ENCODE results near the gene PLD1.

PLD1 gene

DNA sequence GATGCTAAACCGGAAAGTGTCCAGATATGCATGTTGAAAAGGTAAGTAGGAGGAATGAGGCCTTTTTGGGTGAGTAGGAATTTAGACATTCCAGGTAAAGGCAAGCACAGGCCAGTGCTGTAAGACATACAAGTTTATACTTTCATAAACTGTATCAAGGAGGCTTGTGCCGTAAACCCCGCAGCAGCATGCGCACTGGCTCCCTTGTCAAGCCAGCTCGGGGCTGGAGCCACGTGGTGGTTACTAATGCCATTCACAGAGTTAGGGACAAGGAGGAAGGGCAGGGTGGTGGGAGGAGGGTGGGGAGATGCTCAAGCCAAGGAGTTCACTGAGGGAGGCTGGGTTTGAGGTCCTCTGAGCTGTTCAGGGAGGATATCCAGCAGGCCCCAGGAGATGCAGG, 35.8 kb downstream of the PLD1 start:
- DNase-seq, result peak in 38 of 51 donors; percentile 6 to 83 (median 53)

DNA sequence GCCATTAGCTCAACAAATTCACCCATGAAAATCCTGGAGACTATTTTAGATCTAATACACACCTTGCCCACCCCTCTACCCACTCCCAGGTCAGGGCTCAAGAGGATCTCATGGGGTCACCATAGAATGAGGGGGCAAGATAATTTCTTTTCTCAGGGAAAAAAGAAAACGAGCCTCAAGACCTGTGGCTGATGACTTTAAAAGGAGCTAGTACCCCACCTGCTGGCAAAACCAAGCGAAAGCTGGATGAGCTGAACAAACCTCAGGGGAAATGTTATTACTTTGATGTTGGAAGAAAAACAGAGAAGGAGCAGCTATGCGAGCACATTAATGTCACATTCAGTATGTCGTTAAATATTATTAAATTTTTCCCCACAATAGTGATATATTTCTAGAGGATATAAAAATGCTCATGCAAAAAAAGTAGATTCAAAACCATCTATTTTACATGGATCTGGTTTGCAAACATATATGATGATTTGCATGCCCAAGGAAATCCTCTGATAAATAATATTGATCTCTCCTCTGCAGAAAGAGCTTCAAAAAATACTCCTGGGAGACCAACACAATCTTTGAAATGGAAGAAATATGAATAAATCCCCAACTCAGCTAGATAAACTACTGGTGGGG, 37.7 kb downstream of the PLD1 start:
- DNase-seq, result peak in 29 of 51 donors; percentile 7 to 76 (median 37)

DNA sequence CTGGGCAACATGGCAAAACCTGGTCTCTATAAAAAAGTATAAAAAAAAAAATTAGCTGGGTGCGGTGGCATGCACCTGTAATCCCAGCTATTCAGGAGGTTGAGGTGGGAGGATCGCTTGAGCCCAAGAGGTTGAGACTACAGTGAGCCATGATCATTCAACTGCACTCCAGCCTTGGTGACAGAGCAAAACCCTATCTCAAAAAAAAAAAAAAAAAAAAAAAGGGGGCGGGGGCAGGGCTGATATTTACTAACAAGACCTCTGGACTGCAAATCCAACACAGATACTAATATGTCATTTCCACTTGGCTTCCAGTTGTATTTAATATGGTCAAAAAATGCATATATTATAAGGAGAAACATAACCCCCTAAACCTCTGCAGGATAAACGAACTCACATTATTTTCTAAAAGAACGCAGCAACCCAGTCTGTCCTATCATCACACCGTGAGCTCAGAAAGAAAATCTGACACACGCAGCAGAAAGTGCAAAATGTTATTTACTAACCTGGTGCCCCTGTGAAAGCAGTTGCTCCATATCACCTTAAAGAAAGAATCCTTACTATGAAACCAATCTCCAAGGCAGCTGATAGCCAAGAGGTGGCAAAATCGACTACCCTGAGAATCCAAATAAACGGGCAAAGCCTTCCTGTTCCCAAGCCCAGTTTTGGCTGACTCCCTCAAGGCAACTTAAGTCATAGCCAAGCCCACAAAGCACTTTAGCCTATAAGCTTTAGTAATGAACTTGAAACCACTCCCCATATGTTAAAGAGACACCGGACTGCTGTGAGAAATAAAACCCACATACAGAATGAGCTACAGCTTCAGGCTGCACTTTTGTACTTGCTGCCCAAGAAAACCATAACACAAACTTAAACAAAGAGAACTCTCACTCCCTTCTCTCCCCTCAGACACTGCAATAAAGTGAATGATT, 39.3 kb downstream of the PLD1 start:
- DNase-seq, result peak in 2 of 51 donors; percentile 33 to 35

DNA sequence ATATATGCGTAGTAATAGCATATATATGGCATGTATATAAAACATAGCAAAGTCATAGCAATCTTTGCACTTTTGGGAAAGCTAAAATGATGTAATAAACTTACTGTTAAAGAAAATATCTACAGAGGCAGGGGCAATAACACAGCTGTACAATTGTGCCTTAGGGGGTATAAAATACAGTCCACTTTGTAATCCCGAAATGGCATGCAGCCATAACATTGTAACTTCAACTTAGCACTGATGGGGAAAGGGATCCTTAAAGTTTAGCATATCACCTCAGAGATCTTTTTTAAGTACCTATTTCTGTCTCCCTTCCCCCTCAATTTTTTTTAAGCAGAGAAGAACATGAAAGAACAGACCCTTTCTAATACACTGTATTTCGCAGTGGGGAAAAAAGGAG, 40.8 kb downstream of the PLD1 start:
- no peak for DNase-seq

DNA sequence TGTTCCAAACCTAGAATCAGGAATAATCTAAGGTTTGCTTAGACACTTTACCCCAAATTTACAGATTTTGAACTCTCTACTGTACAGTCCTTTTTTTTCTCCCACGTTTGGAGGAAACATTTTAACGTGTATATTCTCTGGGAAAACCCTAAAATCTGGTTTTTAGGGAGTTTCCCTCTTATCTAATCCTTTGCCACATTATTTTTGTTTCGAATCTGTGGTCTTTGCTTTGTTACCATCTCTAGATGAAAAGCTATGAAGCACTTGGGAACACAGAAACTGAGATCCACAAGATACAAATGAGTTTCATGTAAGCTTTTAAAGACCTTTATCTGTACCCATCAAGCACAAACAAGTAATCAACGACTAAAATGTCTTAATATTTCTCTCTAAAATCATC, 41.3 kb downstream of the PLD1 start:
- DNase-seq, result no peak

DNA sequence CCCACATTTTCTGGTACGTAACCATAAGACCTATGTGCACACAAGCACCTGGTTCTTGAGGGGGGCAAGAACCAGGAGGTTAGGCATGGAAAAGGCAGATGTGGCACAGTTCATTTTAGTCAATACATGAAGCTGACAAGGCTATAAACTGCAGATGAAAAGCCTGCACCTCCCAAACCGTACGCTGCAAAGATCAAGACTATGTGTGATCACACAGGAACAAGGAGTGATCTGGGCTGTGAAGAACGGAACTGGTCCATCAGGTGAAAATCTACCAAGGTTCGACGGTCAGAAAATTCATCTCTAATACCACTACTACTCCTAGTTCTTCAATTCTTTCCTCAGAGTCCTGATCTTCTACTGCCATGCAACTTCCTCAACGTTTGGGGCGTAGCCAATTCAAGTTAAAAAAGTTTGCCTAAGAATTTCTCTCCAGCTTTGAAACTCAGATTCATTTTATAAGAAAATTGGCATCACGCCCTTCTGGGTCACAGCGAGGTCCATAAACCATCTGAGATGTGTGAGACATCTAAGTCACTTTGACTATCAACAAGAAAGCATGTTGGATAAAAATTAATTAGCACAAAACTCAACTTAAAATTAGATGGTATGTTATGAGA, 41.9 kb downstream of the PLD1 start:
- no peak for DNase-seq

DNA sequence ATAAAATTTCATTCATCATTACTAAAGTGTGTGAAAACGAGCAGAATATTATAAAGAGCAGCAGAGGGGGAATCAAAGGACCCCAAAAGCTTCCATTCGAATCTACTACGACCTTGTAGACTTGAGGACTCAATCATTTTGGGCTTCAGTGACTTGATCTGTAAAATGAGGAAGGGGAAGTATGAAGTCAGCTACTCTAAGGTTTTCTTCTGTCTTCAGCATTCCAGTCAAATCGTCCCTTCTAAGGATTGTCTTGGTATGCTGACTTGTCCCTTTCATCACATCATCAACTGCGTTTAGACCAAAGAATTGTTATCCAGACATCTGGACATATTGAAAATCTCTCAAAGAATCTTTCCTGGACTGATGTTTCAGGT, 44.8 kb downstream of the PLD1 start:
- DNase-seq, result no peak

DNA sequence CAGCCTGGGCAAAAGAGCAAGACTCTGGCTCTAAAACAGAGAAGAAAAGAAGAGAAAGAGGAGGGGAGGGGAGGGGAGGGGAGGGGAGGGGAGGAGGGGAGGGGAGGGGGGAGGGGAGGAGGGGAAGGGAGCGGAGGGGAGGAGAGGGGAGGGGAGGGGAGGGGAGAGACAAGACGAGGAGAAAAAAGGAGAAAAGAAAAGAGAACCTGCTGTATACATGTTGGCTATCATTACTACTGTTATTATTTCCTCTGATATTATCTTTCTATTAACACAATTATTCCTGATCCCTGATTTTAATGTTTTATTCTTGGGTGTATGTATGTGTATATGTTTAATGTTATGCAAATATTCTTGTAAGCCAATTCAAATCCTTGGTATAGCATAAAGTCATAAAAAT, 46.9 kb downstream of the PLD1 start:
- DNase-seq, result no peak

DNA sequence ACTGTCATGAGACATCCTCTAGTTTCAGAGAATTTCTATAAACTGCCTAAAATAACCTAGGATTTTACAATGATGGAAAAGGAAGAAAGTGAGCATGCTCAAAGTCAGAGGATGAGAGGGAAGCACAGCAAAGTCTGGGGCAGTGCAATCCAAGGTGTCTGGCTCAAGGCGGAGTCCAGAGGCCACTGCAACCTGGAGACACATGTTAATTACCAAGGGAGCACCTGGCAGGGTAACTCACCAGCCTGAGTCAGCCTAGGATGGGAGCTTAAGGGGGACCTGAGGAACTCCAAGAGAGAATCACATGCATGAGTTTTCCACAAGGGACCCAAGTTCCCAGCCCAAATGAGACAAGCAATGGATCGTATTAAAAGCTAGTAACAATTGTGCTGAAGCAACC, 49.8 kb downstream of the PLD1 start:
- no peak for DNase-seq

DNA sequence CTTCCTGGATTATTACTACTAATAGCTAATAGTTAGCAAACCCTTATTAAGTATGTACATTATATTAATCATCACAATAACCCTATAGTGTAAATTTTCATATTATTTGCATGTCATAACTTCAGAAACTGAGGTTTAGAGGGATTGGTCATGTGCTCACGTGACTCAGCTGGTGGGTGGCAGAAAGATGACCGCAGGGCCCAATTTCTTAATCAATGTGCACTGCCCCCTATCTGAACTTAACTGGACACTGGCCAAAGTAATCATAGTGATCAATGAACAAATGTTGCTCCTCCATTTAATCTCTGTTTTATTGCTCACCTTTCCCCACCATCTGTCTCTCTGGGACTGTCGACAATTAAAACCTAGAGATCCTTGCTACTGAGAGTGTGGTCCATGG, 52.2 kb downstream of the PLD1 start:
- no peak for DNase-seq

DNA sequence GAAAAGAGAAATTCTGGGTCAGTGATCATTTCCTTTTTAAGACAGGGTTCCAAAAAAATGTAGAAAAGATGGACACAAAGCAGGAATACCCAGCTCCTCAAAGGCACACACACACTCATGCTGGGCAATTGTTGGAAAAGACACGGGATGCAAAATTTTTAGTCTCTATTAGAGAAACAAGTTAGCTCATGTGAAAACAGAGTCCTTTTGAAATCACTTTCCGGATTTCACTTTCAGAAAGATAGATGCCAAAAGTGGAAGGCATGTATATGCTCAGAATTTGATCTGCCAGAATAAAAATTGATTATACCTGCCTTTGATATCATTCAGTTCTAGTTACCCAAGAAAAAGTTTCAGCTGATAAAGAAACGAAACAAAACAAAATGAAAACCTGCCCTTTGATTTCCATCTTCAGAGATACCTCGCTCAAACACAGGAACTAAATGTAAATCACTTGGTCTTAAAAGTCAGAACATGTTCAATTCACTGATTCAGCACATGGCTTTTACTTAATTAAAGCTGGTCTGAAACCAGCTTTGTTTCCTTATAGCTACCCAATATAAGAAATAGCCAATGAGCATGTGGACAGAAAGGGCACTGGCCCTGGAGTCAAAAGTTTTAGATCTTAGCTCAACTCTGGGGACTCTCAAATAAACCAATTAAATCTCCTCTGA, 52.8 kb downstream of the PLD1 start:
- DNase-seq, result no peak

DNA sequence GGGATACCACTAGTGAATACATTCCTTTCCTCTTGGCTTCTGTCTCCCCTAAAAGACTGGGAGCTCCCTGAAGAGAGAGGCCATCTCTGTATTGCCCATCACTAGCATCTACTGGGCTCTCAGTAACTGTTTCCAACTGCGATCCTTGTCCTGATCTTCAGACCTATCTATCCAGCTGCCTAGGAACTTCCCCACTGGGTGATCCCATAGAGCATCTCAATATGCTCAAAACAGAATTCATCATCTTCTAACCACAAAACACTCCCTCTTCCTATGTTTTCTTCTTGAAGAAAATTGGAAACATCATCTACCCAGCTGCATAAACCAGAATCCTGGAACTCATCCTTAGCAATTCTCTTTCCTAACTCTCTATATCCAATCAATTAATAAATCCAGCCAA, 54.6 kb downstream of the PLD1 start:
- no peak for DNase-seq

DNA sequence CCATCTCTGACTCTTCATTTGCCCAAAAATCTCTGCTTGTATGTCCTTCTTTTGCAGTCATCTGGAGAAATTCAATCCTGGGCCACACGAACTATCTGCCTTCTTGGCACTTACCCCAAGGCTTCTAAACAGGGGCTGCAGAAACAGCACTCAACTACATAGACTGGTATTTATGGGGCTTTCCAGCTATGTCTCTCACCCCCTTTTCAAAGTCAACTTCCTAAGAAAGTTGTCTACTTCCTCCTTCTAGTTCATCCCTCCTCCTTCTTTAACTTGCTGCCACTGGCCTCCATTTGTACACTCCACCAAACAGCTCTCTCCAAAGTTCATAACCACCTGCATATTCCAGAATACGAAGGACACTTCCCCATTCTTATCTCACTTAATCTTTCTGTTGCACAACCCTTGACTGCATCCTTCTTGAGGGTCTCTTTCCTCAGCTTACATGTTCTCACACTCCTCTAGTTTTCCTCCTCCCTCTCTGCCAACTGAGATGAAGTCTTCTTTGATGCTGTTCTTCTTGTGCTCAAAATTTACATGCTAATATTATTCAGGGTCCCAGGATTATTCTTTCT, 55.2 kb downstream of the PLD1 start:
- no peak for DNase-seq

DNA sequence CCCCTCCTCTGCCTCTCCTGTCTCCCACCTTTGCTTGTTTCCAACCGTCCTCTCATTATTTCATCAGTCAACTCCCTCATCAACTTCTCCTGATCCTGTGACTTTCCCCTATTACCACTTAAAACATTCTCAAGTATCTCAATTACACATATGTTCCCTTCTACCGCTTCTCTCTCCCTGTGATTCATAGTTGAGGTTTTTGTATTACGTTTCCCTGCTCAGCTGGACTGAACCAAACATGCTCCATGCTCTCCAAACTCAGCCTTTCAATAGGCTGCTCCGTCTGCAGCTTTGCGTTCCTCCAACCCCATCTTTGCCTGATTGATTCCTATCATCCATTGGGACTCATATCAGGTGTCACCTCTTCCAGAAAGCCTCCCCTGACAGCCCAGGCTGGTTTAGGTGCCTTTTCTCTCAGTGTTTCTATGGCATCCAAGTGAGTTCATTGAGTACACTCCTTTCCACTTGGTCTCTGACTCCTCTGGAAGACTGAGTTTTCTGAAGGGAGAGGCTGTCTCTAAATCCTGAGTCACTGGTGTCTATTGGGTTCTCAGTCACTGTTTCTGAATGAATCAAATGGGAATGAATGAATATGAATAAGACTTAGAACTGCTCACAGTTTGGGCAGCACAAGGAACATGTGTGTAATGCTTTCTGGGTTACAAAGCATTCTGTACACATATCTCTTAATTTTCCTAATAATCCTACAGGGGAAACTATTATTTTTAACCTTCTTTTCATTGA, 56.4 kb downstream of the PLD1 start:
- no peak for DNase-seq

DNA sequence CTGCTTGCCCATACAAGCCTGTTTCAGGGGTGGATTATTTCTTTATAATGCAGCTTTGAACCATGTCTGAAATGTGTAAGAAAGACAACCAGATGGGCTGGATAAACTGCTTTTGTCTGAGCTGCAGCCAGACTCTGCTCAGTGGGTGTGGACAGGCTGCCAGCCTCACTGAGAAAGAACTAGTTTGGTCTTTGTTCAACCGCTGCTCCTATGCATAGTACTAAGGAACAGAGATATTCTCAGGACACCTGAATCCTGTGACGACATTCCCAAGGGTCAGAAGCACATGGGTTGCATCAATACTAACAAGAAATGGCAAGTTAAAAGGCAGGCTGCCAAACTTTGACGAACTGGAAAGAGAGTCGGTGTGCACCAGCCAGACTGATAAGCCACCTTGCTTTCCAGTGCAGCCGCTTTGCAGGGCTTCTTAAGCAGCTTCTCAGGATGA, 57.2 kb downstream of the PLD1 start:
- no peak for DNase-seq

DNA sequence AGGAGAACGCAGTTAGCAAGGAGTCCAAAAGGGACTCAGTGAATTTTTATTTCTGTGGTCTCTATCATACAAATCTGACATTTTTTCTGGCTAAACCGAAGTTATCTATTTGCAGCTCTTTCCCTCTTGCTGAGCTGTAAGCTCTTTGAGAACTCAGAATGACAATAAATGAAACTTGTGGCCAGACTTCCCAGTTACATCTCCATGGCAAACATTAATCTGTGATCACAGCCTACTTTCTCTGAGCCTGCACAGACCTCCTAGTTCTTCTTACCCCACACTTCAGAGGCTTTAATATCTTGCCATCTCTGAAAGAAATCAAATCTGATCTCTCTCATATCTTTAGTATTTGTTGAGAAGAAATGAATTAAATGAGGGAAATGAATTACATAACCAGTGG, 58.0 kb downstream of the PLD1 start:
- no peak for DNase-seq

DNA sequence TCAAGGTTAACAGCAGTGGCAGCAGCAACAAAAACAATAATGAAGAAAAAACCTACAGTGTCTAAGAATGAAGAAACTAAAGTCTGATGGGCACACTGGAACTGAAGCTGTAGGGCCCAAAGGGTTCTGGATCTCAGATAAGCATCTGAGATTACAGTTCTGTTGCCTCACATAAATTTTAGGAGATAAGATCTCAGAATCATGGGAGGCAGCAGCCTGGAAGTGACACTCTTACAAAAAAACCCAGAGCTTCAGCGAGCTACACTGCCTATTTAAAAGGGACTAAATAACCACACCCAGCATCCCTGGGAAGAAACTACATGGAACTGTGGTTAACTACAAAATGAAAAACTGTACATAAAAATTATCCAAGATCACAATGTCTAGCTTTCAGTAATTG, 61.2 kb downstream of the PLD1 start:
- DNase-seq, result no peak

DNA sequence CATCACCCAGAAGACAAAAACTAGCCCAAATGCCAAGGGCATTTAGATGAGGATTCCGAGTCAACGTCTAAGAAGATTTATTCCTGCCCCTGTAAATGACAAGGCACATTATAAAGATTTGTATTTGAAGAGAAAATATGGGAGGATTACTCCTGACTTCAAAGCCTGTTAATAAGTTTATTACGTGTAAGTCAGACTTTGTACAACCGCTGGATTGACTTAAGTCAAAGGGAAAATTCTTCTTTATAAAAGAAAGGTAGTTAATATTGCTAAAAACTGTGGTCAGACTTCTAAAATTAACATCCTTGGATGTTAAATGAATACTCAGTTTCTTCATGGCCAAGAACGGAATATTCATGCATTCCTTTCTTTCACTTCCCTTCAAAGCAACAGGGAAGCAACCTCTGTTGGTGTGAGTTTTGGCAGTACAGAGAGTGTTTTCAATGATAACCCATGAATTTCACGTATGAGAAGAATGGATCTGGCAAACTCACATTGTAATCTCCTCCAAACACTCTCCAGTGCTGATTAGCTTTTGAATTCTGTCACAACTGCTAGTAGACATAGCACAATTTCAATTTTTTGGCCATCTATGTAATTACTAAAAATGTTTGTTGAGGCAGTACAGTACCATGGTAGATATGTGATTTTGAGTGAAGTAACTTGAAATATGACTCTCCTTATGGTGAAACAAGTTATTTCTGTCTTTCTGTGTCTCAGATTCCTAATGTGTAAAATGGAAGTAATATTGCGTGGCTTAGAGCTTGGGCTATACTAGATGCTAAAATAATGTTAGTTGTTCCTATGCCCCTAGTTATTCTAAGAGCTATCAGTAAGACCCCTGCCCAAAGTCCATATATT, 62.0 kb downstream of the PLD1 start:
- DNase-seq, result no peak

DNA sequence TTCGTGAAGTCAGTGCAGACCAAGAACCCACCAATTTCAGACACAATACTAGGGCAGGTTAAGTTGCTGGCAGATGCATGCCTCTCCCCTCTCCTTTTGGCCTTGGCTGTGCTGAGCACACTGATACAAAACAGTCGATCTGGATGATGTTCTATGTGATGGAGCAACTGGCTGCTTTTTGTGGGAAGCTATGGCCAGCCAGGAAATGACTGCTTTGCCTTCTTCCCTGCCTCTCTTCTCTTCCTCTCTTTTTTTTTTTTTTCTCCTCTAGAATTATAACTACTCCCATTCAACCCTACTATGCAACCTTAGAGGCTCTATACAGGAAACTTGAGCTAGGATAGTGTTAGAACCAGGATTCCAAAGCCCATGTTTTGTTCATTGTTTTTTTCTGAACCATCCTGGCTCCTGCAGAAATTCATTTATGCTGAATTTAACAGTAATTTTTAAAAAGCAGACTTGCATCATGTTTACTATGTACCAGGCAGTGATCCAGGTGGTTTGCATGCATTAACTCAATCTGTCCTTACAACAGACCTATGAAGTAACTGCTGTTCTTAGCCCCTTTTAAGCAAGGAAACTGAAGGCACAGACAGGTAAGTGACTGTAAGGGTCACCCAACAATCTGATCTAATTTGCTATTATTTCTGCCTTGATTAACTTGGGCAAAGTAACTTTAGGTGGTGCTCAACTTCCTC, 62.9 kb downstream of the PLD1 start:
- no peak for DNase-seq

Measured in hypothalamus (tissue), 51 donors.